Transverse colon (tissue), 4 donors: ENCODE measurements around the gene BTRC. TPM values are rescaled to one million over a fixed set of nuclear protein-coding genes. Genes with fewer than 3 reads are reported as not detected.

Source experiments
- DNase-seq: peaks from one replicate; pipeline ENCODE4 v3.0.0-alpha.2; 2019
- H3K27ac ChIP-seq, 4 donors: fragments of 200-600 bp; sonication (generic); 2 replicates each; pipeline ENCODE4 v1.5.1; 2016 to 2018; ENCODE audit warnings: inconsistent platforms in 4 of 4
- H3K27me3 ChIP-seq: fragments of 200-600 bp; sonication (generic); 2 replicates; pipeline ENCODE4 v1.5.1; 2017; ENCODE audit warnings: inconsistent platforms
- H3K36me3 ChIP-seq, 4 donors: fragments of 200-600 bp; sonication (generic); 2 replicates each; pipeline ENCODE4 v1.5.1; 2017 to 2019; ENCODE audit warnings: inconsistent platforms in 4 of 4
- H3K4me1 ChIP-seq, 4 donors: fragments of 200-600 bp; sonication (generic); 2 replicates each; pipeline ENCODE4 v1.5.1; 2017 to 2020; ENCODE audit warnings: inconsistent platforms in 4 of 4
- H3K4me3 ChIP-seq, 4 donors: fragments of 200-600 bp; sonication (generic); 1 replicate in 1 of 4; 2 replicates in 3 of 4; pipeline versions ENCODE4 v1.5.1 to v1.6.1; 2017 to 2019; ENCODE audit warnings: inconsistent platforms in 4 of 4
- H3K9me3 ChIP-seq, 2 donors: fragments of 200-600 bp; sonication (generic); 2 replicates each; pipeline ENCODE4 v1.5.1; 2017 to 2019; ENCODE audit warnings: inconsistent platforms in 2 of 2
- EP300 ChIP-seq: sonication (generic); formaldehyde crosslinking; IDR thresholded peaks from one replicate; pipeline ENCODE4 v1.6.1; 2017; ENCODE audit warnings: antibody characterized with exemption, low read depth
- POLR2A ChIP-seq: fragments of 450-650 bp; IDR thresholded peaks from one replicate; pipeline ENCODE4 v1.6.1; 2016; ENCODE audit warnings: antibody characterized with exemption, mild to moderate bottlenecking, moderate library complexity
- POLR2AphosphoS5 ChIP-seq, 3 donors: sonication (generic); formaldehyde crosslinking; IDR thresholded peaks; one replicate each; pipeline ENCODE4 v1.6.1; 2016; ENCODE audit warnings: antibody characterized with exemption in 3 of 3
- WGBS, 2 donors: methylation state at CpG; one replicate each; pipeline ENCODE4 v1.1.5; 2018; ENCODE audit warnings: low coverage in 1 of 2; 5-methylcytosine and 5-hydroxymethylcytosine counted together
- in situ Hi-C, 4 donors: fragments of 200-750 bp; cut with MboI; loops; one replicate each; pipeline versions ENCODE4 v1.15.0 to v1.15.1; 2017; ENCODE audit warnings: low sequenced_read_pairs in 3 of 4, low pct_ligation_motif_present in 1 of 4, low pct_unique_long_range_greater_than_20kb in 1 of 4
- intact Hi-C: fragments of 100-400 bp; cut with DNase I; formaldehyde crosslinking; loops from one replicate; pipeline ENCODE4 v1.15.1; 2023; ENCODE audit warnings: low total_unique reads
- total RNA-seq, 4 donors: library from RNA; depleted of rRNA; stranded (reverse); fragments of >200 nt; gene quantifications; one replicate each; pipeline ENCODE4 v1.1.0, GENCODE V29; 2016
- TF ChIP-seq, protein P1 (sequence below), 5 experiments: fragments of 200-600 bp in 3 of 5; fragments of 450-650 bp in 2 of 5; sonication (generic) in 3 of 5; IDR thresholded peaks; 1 replicate in 2 of 5; 2 replicates in 3 of 5; pipeline ENCODE4 v1.5.1; 2016 to 2017; ENCODE audit warnings: antibody characterized with exemption in 5 of 5, inconsistent platforms in 3 of 5, mild to moderate bottlenecking in 2 of 5, moderate library complexity in 1 of 5

The BTRC gene
- total RNA-seq, 4 donors from 2014 or later: 8.6 to 195 (median 32.0) TPM

GRCh38 chr10:101569323-101569621, 215.3 kb downstream of the BTRC start:
- Histone ChIP-seq H3K27ac (no peak overlapping the region), H3K27me3 (peaks cover 58% of the 10 kb centered on the region), H3K36me3 (no peaks in the 10 kb centered on the region), H3K4me3 (no peak overlapping the region), H3K4me1 (peaks cover 16 to 23% (median 19%) of the 10 kb centered on the region in 4 donors), H3K9me3 (no peaks in the 10 kb centered on the region)
- intact Hi-C loops (loop anchor here (2.0 kb wide), 1 partner anchor 356 kb away; no protein-coding TSS in a partner anchor), in situ Hi-C loops (loop anchor here (10.0 to 25.0 kb wide), 4 partner anchors 257 to 357 kb away; no protein-coding TSS in a partner anchor)
- WGBS, 2 donors: 13% methylated on average over 11 of the region's 11 CpGs; no CpG with 5 or more reads in 1 of the 2 donors
- TF ChIP-seq EP300: no peak
- TF ChIP-seq, protein P1, sequence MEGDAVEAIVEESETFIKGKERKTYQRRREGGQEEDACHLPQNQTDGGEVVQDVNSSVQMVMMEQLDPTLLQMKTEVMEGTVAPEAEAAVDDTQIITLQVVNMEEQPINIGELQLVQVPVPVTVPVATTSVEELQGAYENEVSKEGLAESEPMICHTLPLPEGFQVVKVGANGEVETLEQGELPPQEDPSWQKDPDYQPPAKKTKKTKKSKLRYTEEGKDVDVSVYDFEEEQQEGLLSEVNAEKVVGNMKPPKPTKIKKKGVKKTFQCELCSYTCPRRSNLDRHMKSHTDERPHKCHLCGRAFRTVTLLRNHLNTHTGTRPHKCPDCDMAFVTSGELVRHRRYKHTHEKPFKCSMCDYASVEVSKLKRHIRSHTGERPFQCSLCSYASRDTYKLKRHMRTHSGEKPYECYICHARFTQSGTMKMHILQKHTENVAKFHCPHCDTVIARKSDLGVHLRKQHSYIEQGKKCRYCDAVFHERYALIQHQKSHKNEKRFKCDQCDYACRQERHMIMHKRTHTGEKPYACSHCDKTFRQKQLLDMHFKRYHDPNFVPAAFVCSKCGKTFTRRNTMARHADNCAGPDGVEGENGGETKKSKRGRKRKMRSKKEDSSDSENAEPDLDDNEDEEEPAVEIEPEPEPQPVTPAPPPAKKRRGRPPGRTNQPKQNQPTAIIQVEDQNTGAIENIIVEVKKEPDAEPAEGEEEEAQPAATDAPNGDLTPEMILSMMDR (IDR thresholded peaks at IDR 0.05): no peak
- no peak for TF ChIP-seq POLR2A
- no peak for TF ChIP-seq POLR2AphosphoS5 (IDR thresholded peaks at IDR 0.05)
- DNase-seq: no peak

GRCh38 chr10:101569622-101570427, 215.9 kb downstream of the BTRC start:
- intact Hi-C loops: loop anchor here (2.0 kb wide), 1 partner anchor 357 kb away; no protein-coding TSS in a partner anchor
- no peak for TF ChIP-seq POLR2A
- TF ChIP-seq, protein P1 (IDR thresholded peaks at IDR 0.05): peak; percentile 57 to 99 (median 96)
- Histone ChIP-seq H3K27me3 (peaks cover 53% of the 10 kb centered on the region), H3K4me1 (peaks cover 16 to 23% (median 19%) of the 10 kb centered on the region in 4 donors), H3K27ac (no peak overlapping the region), H3K9me3 (no peaks in the 10 kb centered on the region), H3K36me3 (no peaks in the 10 kb centered on the region), H3K4me3 (peak overlapping the region; percentile 6 to 59 (median 38))
- in situ Hi-C loops: loop anchor here (10.0 to 25.0 kb wide), 4 partner anchors 258 to 358 kb away; no protein-coding TSS in a partner anchor
- DNase-seq: peak; percentile 87
- WGBS, 2 donors: 1% methylated on average over 51 of the region's 56 CpGs; no CpG with 5 or more reads in 1 of the 2 donors

- H3K9me3 ChIP-seq: no peaks in the 10 kb centered on the region
- peak overlapping the region in 3 of 4 donors; percentile 24 to 59 (median 52) for H3K4me3 ChIP-seq
- H3K27ac ChIP-seq: no peak overlapping the region
- peaks cover 16 to 23% (median 19%) of the 10 kb centered on the region in 4 donors for H3K4me1 ChIP-seq
- no peaks in the 10 kb centered on the region for H3K36me3 ChIP-seq
- intact Hi-C loops: no loop called here
- WGBS, 2 donors: 15% methylated on average over 27 of the region's 37 CpGs; no CpG with 5 or more reads in 1 of the 2 donors
- in situ Hi-C loops: loop anchor here (25.0 kb wide), 3 partner anchors 258 to 358 kb away; no protein-coding TSS in a partner anchor
- TF ChIP-seq EP300 (no peak), POLR2A (no peak), POLR2AphosphoS5 (IDR thresholded peaks at IDR 0.05) (no peak)
- TF ChIP-seq, protein P1 (IDR thresholded peaks at IDR 0.05): peak in 1 of 5 experiments; percentile 20
- DNase-seq: no peak
- H3K27me3 ChIP-seq: peaks cover 45% of the 10 kb centered on the region
These were observed 216.7 kb downstream of the BTRC start for GRCh38 chr10:101570428-101571270.
